Heart left ventricle (tissue), 16 donors: ENCODE measurements around the gene BOD1. TPM values are rescaled to one million over a fixed set of nuclear protein-coding genes. Genes with fewer than 3 reads are reported as not detected.

ENCODE experiments used
- ATAC-seq, 4 donors: fragments of 200-7000 bp; cut with Tn5 transposase; one replicate each; pipeline ENCODE4 v1.9.1; 2020 to 2022; ENCODE audit warnings: moderate library complexity in 4 of 4, mild to moderate bottlenecking in 3 of 4, moderate number of reproducible peaks in 1 of 4
- DNase-seq, 5 donors: peaks; one replicate each; pipeline ENCODE4 v3.0.0-alpha.2; 2020
- H3K27ac ChIP-seq, 12 donors: fragments of 200-600 bp; sonication (generic) in 4 of 12; one replicate each; pipeline versions ENCODE4 v1.5.0 to v1.8.0; 2016 to 2022; ENCODE audit warnings: mild to moderate bottlenecking in 2 of 12
- H3K27me3 ChIP-seq, 9 donors: fragments of 200-600 bp; sonication (generic) in 2 of 9; one replicate each; pipeline versions ENCODE4 v1.5.1 to v1.8.0; 2016 to 2022; ENCODE audit warnings: mild to moderate bottlenecking in 3 of 9
- H3K36me3 ChIP-seq, 9 donors: fragments of 200-600 bp; sonication (generic) in 2 of 9; one replicate each; pipeline versions ENCODE4 v1.5.0 to v1.8.0; 2018 to 2022; ENCODE audit warnings: mild to moderate bottlenecking in 2 of 9
- H3K4me1 ChIP-seq, 12 donors: fragments of 200-600 bp; sonication (generic) in 4 of 12; one replicate each; pipeline versions ENCODE4 v1.5.0 to v1.8.0; 2016 to 2022; ENCODE audit warnings: mild to moderate bottlenecking in 3 of 12
- H3K4me3 ChIP-seq, 12 donors: fragments of 200-600 bp; sonication (generic) in 4 of 12; one replicate each; pipeline versions ENCODE4 v1.5.0 to v1.8.0; 2017 to 2022; ENCODE audit warnings: mild to moderate bottlenecking in 9 of 12, moderate library complexity in 4 of 12
- H3K9me3 ChIP-seq, 12 donors: fragments of 200-600 bp; sonication (generic) in 4 of 12; one replicate each; pipeline versions ENCODE4 v1.5.0 to v1.8.0; 2016 to 2022; ENCODE audit warnings: mild to moderate bottlenecking in 1 of 12
- CTCF ChIP-seq, 12 donors: fragments of 200-600 bp; sonication (generic) in 4 of 12; IDR thresholded peaks; one replicate each; pipeline versions ENCODE4 v1.5.0 to v1.8.0; 2018 to 2022; ENCODE audit warnings: antibody characterized with exemption in 12 of 12, mild to moderate bottlenecking in 5 of 12
- POLR2A ChIP-seq, 2 donors: fragments of 450-650 bp; IDR thresholded peaks; one replicate each; pipeline ENCODE4 v1.6.1; 2017; ENCODE audit warnings: antibody characterized with exemption in 2 of 2, mild to moderate bottlenecking in 2 of 2, moderate library complexity in 2 of 2
- WGBS, 4 donors: extraction: QIAGEN DNeasy Blood & Tissue Kit in 2 of 4; methylation state at CpG; one replicate each; pipeline versions ENCODE4 v1.1.5 to v1.1.7; 2013 to 2018; 5-methylcytosine and 5-hydroxymethylcytosine counted together
- intact Hi-C, 10 donors: fragments of 100-400 bp; cut with DNase I; formaldehyde crosslinking; loops; one replicate each; pipeline versions ENCODE4 v1.11.1 to v1.14.2; 2022
- polyA plus RNA-seq, 2 donors: library from polyadenylated mRNA; stranded (reverse); fragments of 200-250 nt; gene quantifications; one replicate each; pipeline ENCODE4 v1.2.3, GENCODE V29; 2013
- total RNA-seq, 9 donors: library from RNA; depleted of rRNA in 2 of 9; stranded (reverse); fragments of >200 nt in 2 of 9; fragmentation: NEBNext Ultra II Directional in 3 of 9; extraction: Animal tissue kit (Norgen Biotek cat#: 25700) in 3 of 9; gene quantifications; one replicate each; pipeline versions ENCODE4 v1.1.0 to v1.2.4, GENCODE V29; 2016 to 2023
- donor health status: ischemic (EF 13 %, LVEDD 7.1; RV severe dilation, severe dysfunction).
- donor health status: healthy with polysubstance abuse.
- donor health status: DM: no; HTN: yes; CAD: no.
- donor health status: DM: no; HTN: no; CAD: no.
- donor health status: ischemic (EF 25% LVEDD 6.9; RV normal size, moderate dysfunction).
- donor health status: ischemic (EF 25% LVEDD 5.7; RV mildly dilated, moderate dysfunction).
- donor health status: healthy.
- donor health status: DM: yes; HTN: yes; CAD: no.
- donor health status: ischemic (EF 35%, LVEDD 5.7; RV mildly dilated, moderate dysfunction).
- donor health status: nonischemic (EF 11% LVEDD 7.7; RV severe dilation, severe dysfunction).
- donor health status: DM: yes; HTN: yes; CAD: no.
- donor health status: PGD.
- donor health status: ischemic (EF 29% LVEDD 5.4; RV normal size, mild dysfunction).
- donor health status: nonischemic (EF 23%, LVEDD 6.1; RV moderate dilation, normal function).

BOD1 gene
- total and polyA plus RNA-seq, 11 donors = 21.6 to 51.0 (median 38.3) TPM

GRCh38 chr5:173640156-173640804 is 23.8 kb upstream of the BOD1 start:
- no peak for TF ChIP-seq POLR2A (IDR thresholded peaks at IDR 0.05)
- TF ChIP-seq CTCF (IDR thresholded peaks at IDR 0.05) = no peak
- 38 to 45% (median 38%) methylated on average over 4 of the region's 4 CpGs for WGBS, 4 donors
- Histone ChIP-seq H3K4me3 (no peak overlapping the region), H3K9me3 (no peaks in the 10 kb centered on the region), H3K27me3 (no peaks in the 10 kb centered on the region), H3K27ac (no peak overlapping the region), H3K4me1 (peaks cover 0 to 12% (median 0%) of the 10 kb centered on the region in 12 donors), H3K36me3 (no peaks in the 10 kb centered on the region)
- intact Hi-C loops = no loop called here
- DNase-seq (no peak), ATAC-seq (no peak)

- Histone ChIP-seq H3K27me3 (no peaks in the 10 kb centered on the region), H3K36me3 (no peaks in the 10 kb centered on the region), H3K27ac (no peak overlapping the region), H3K9me3 (no peaks in the 10 kb centered on the region), H3K4me1 (peaks cover 0 to 12% (median 0%) of the 10 kb centered on the region in 12 donors), H3K4me3 (no peak overlapping the region)
- intact Hi-C loops = loop anchor here in 1 of 10 donors (10.0 kb wide), 1 partner anchor 46 kb away; no protein-coding TSS in a partner anchor
- TF ChIP-seq POLR2A (IDR thresholded peaks at IDR 0.05) (no peak), CTCF (IDR thresholded peaks at IDR 0.05) (no peak)
- DNase-seq (no peak), ATAC-seq (no peak)
- WGBS, 4 donors = 60 to 71% (median 65%) methylated on average over 10 of the region's 10 CpGs
Observed at GRCh38 chr5:173638126-173639040, 21.9 kb upstream of the BOD1 start.

- ATAC-seq (no peak), DNase-seq (no peak)
- H3K4me1 ChIP-seq = peaks cover 0 to 12% (median 0%) of the 10 kb centered on the region in 12 donors
- WGBS, 4 donors = 82 to 87% (median 85%) methylated on average over 7 of the region's 7 CpGs
- no peak for TF ChIP-seq CTCF (IDR thresholded peaks at IDR 0.05)
- no peak for TF ChIP-seq POLR2A (IDR thresholded peaks at IDR 0.05)
- no peaks in the 10 kb centered on the region for H3K36me3 ChIP-seq
- H3K27ac ChIP-seq = no peak overlapping the region
- H3K27me3 ChIP-seq = no peaks in the 10 kb centered on the region
- H3K9me3 ChIP-seq = no peaks in the 10 kb centered on the region
- intact Hi-C loops = loop anchor here in 1 of 10 donors (10.0 kb wide), 1 partner anchor 47 kb away; no protein-coding TSS in a partner anchor
- no peak overlapping the region for H3K4me3 ChIP-seq
Observed at GRCh38 chr5:173637340-173637739, 20.9 kb upstream of the BOD1 start.

GRCh38 chr5:173634465-173634983 is 18.1 kb upstream of the BOD1 start:
- DNase-seq (no peak), ATAC-seq (no peak)
- Histone ChIP-seq H3K27me3 (no peaks in the 10 kb centered on the region), H3K27ac (no peak overlapping the region), H3K4me1 (no peaks in the 10 kb centered on the region), H3K36me3 (no peaks in the 10 kb centered on the region), H3K4me3 (no peak overlapping the region), H3K9me3 (no peaks in the 10 kb centered on the region)
- WGBS, 4 donors = 85 to 95% (median 92%) methylated on average over 4 of the region's 4 CpGs
- intact Hi-C loops = loop anchor here in 1 of 10 donors (5.0 to 10.0 kb wide), 2 partner anchors 50 to 123 kb away; no protein-coding TSS in a partner anchor
- no peak for TF ChIP-seq CTCF (IDR thresholded peaks at IDR 0.05)
- no peak for TF ChIP-seq POLR2A (IDR thresholded peaks at IDR 0.05)
